Kidney (tissue), 14 donors: Measurements from ENCODE around the gene DHX36. TPM values are rescaled to one million over a fixed set of nuclear protein-coding genes. Genes with fewer than 3 reads are reported as not detected.

Experiments used
- DNase-seq, 5 donors: peaks; one replicate each; pipeline ENCODE4 v3.0.0-alpha.2; 2013 to 2020
- FAIRE-seq: peaks from 2 replicates; lab custom pipeline; 2012; peaks lifted over from hg19 to GRCh38; lab: Jason Lieb, UNC
- H3K27ac ChIP-seq, 2 donors: one replicate each; pipeline ENCODE4 v1.7.0; 2013; ENCODE audit warnings: low read depth in 2 of 2, low read length in 2 of 2, inconsistent platforms in 1 of 2
- H3K27me3 ChIP-seq: one replicate; pipeline ENCODE4 v1.7.1; 2013; ENCODE audit warnings: low read length, inconsistent platforms; ENCODE audit not compliant: control insufficient read depth, insufficient read depth
- H3K36me3 ChIP-seq, 3 donors: one replicate each; pipeline versions ENCODE4 v1.7.0 to v1.7.1; 2013; ENCODE audit warnings: low read length in 3 of 3, control low read depth in 1 of 3, inconsistent platforms in 1 of 3; ENCODE audit not compliant: insufficient read depth in 3 of 3, control insufficient read depth in 2 of 3
- H3K4me1 ChIP-seq, 3 donors: one replicate each; pipeline versions ENCODE4 v1.7.0 to v1.7.1; 2013; ENCODE audit warnings: low read length in 3 of 3, inconsistent platforms in 1 of 3, low read depth in 1 of 3; ENCODE audit not compliant: control insufficient read depth in 2 of 3, insufficient read depth in 2 of 3
- H3K4me3 ChIP-seq, 3 donors: one replicate each; pipeline versions ENCODE4 v1.7.0 to v1.8.1; 2013; ENCODE audit warnings: low read length in 3 of 3, control low read depth in 1 of 3, inconsistent platforms in 1 of 3
- H3K9ac ChIP-seq, 3 donors: one replicate each; pipeline versions ENCODE4 v1.7.0 to v1.7.1; 2013; ENCODE audit warnings: low read length in 3 of 3, control low read depth in 1 of 3, inconsistent platforms in 1 of 3
- H3K9me3 ChIP-seq, 3 donors: one replicate each; pipeline versions ENCODE4 v1.7.0 to v1.7.1; 2013; ENCODE audit warnings: low read length in 3 of 3, control low read depth in 1 of 3, inconsistent platforms in 1 of 3; ENCODE audit not compliant: control insufficient read depth in 2 of 3, insufficient read depth in 1 of 3
- CTCF ChIP-seq: IDR thresholded peaks from 3 replicates; pipeline ENCODE4 v1.5.1; 2012; ENCODE audit warnings: mild to moderate bottlenecking, moderate library complexity, borderline replicate concordance; ENCODE audit not compliant: insufficient read depth; ENCODE audit errors: extremely low read depth
- intact Hi-C: fragments of 100-400 bp; cut with DNase I; formaldehyde crosslinking; loops from one replicate; pipeline ENCODE4 v1.11.1; 2022
- polyA plus RNA-seq: library from polyadenylated mRNA; stranded (reverse); fragments of 350-450 nt; fragmentation: Illumina TruSeq; extraction: RNeasy Lipid Tissue Mini Kit (QIAGEN cat#74804); gene quantifications from one replicate; pipeline ENCODE4 v1.2.3, GENCODE V29; 2014; ENCODE audit warnings: low read depth, low replicate concordance; ENCODE audit not compliant: insufficient read depth
- total RNA-seq: library from RNA; stranded (reverse); fragmentation: NEBNext Ultra II Directional; extraction: Animal tissue kit (Norgen Biotek cat#: 25700); gene quantifications from one replicate; pipeline ENCODE4 v1.2.1, GENCODE V29; 2021
- donor health status: control.
- donor health status: control.
- donor health status: control.
- donor health status: control.
- donor health status: control.
- donor health status: DM: yes; HTN: yes; CAD: no.
- donor health status: Normal renal cell carcinoma (clear cell type).

Gene DHX36
- total and polyA plus RNA-seq, 2 donors from 2014 or later = 19.8 to 76.7 TPM

GRCh38 chr3:154252759-154253638, 71.3 kb downstream of the DHX36 start:
- Histone ChIP-seq H3K4me1 (no peaks in the 10 kb centered on the region), H3K9ac (no peak overlapping the region), H3K36me3 (peaks cover 0 to 18% (median 2%) of the 10 kb centered on the region in 3 donors), H3K27ac (no peak overlapping the region), H3K27me3 (no peaks in the 10 kb centered on the region), H3K9me3 (no peaks in the 10 kb centered on the region), H3K4me3 (peak overlapping the region in 1 of 3 donors; percentile 8)
- FAIRE-seq (peak; percentile 54), DNase-seq (peak; percentile 90 to 95 (median 93))
- intact Hi-C loops = loop anchor here (5.0 kb wide), 1 partner anchor 156 kb away; no protein-coding TSS in a partner anchor
- peak; percentile 85 for TF ChIP-seq CTCF

GRCh38 chr3:154251610-154252009, 72.7 kb downstream of the DHX36 start:
- no peak for FAIRE-seq

GRCh38 chr3:154250291-154250690, 74.0 kb downstream of the DHX36 start:
- H3K27ac ChIP-seq = no peak overlapping the region
- H3K4me1 ChIP-seq = no peaks in the 10 kb centered on the region
- H3K27me3 ChIP-seq = no peaks in the 10 kb centered on the region
- H3K4me3 ChIP-seq = no peak overlapping the region
- no peak for TF ChIP-seq CTCF
- DNase-seq (no peak), FAIRE-seq (no peak)
- no peaks in the 10 kb centered on the region for H3K9me3 ChIP-seq
- intact Hi-C loops = loop anchor here (5.0 kb wide), 1 partner anchor 153 kb away; no protein-coding TSS in a partner anchor
- H3K9ac ChIP-seq = no peak overlapping the region
- H3K36me3 ChIP-seq = peaks cover 0 to 11% (median 2%) of the 10 kb centered on the region in 3 donors

More at GRCh38 chr3:154251610-154252009, 72.7 kb downstream of the DHX36 start:
- no peak for DNase-seq
- Histone ChIP-seq H3K4me3 (no peak overlapping the region), H3K9ac (no peak overlapping the region), H3K27me3 (no peaks in the 10 kb centered on the region), H3K36me3 (peaks cover 0 to 12% (median 2%) of the 10 kb centered on the region in 3 donors), H3K4me1 (no peaks in the 10 kb centered on the region), H3K27ac (no peak overlapping the region), H3K9me3 (no peaks in the 10 kb centered on the region)
- TF ChIP-seq CTCF = no peak
- intact Hi-C loops = loop anchor here (5.0 kb wide), 1 partner anchor 154 kb away; no protein-coding TSS in a partner anchor
